Vagina (tissue), 2 donors: ENCODE results near the gene WAPL.

Experiments used
- CTCF ChIP-seq, 3 experiments: fragments of 450-650 bp in 2 of 3; fragments of 200-600 bp in 1 of 3; sonication (generic) in 1 of 3; IDR thresholded peaks; one replicate each; pipeline ENCODE4 v1.5.1; 2017 to 2019; ENCODE audit warnings: antibody characterized with exemption in 3 of 3, mild to moderate bottlenecking in 2 of 3, moderate library complexity in 2 of 3
- POLR2AphosphoS5 ChIP-seq, 2 donors: sonication (generic); formaldehyde crosslinking; IDR thresholded peaks; one replicate each; pipeline ENCODE4 v1.9.0; 2017; ENCODE audit warnings: antibody characterized with exemption in 2 of 2, mild to moderate bottlenecking in 2 of 2, low read depth in 1 of 2; ENCODE audit not compliant: insufficient read depth in 1 of 2

GRCh38 chr10:86547296-86547695, 25.7 kb upstream of the WAPL start:
- TF ChIP-seq CTCF (IDR thresholded peaks at IDR 0.05) = no peak
- TF ChIP-seq POLR2AphosphoS5 (IDR thresholded peaks at IDR 0.05; ENCODE audit: insufficient read depth in 1 of 2, low read depth in 1 of 2) = no peak
